HG02678 (cell line): ENCODE results near the gene TRIM40.
"Not testable (repeated sequence)": the region's sequence is repeated elsewhere in the genome, so short reads cannot be mapped to it uniquely, and the experiment has no call there.

Experiments used
- ATAC-seq: cut with Tn5 transposase; IDR thresholded peaks from one replicate; pipeline ENCODE4 v1.9.1; 2021; ENCODE audit warnings: mild to moderate bottlenecking, moderate library complexity; ENCODE audit not compliant: unreplicated experiment

TRIM40 gene

DNA sequence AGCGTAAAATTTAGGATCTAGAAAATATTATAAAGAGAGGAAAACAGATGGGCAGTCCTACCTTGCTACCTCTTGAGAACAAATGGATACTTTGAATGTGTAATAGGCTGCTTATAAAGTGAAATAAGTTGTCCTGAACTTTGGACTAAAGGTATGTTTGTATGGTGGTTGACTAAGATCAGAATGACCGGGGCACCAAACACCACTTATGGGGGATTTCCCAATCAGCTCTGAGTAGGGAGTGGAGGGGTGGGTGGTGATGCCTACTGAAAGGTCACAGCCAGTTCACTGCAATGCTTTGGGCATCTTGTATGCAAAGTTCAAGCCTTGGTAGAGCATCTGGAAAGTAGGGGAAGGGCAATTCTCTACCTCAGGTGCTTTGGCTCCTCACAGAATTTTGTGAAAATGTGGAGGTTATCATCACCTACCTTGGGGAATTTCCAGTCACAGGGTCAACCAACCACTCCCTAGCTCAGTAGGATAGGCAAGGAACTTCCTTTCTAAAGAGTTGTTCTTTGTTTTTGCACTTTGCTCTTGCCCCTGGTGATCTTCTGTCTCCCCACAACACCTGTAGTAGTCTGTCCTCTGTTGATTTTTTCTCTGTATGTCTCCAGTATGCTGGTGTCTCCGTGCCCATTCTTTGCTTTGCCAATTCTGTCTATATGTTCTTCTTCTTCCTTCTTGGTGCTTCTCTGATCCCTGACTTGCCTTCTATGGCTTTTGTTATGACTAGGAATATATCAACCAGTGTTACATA, 22.8 kb upstream of the TRIM40 start, which contains the start of gene TRIM31:
TRIM31 (minus strand) TSS at position 88 of the 757 bp plus-strand sequence. CDS start 285 bp downstream, outside the sequence.
- no peak for ATAC-seq

DNA sequence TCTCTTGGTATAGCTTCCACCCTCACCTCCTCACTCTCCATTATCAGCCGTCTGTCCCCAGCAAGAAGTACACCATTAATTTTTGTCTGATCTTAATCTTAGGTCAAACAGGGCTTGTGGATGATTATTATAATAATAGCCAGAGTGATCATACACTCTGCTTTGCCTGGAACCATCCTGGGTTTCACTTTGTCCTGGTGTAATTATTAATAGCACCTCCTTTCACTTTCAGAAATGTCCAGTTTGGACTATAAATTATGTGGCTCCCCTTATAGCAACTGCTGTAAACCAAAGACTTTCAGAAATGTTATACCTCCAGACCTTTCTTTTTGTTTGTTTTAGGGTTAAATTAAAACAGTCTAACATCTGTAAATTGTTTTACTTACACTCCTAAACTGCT, 22.1 kb upstream of the TRIM40 start:
- no peak for ATAC-seq

DNA sequence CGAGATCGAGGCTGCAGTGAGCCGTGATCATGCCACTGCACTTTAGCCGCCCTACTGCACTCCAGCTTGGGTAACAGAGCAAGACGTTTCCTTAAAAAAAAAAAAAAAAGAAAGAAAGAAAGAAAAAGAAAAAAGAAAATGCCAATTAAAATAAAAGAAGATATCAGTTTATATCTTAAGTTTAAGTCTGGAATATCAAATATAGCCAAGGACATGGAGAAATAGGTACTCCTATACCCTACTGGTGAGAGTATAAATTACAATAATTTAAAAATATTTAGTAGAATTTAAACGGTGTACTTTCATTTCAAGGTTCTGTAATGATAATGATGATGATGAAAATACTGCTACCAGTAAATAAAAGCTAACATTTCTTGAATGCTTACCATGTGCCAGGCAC, 19.2 kb upstream of the TRIM40 start:
- no peak for ATAC-seq

DNA sequence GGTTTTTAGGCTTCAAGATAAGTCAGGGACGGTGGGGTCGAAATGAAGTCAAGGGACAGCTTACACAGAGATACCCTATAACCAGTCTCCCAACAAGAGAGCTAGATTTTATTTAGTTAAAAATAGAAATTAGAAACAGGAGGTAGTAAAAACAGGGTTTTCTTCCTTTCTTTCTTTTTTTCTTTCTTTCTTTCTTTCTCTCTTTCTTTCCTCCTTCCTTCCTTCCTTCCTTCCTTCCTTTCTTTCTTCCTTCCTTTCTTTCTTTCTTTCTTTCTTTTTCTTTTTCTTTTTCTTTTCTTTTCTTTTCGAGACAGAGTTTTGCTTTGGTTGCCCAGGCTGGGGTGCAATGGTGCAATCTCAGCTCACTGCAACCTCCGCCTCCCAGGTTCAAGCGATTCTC, 17.2 kb upstream of the TRIM40 start:
- not testable (repeated sequence) for ATAC-seq

DNA sequence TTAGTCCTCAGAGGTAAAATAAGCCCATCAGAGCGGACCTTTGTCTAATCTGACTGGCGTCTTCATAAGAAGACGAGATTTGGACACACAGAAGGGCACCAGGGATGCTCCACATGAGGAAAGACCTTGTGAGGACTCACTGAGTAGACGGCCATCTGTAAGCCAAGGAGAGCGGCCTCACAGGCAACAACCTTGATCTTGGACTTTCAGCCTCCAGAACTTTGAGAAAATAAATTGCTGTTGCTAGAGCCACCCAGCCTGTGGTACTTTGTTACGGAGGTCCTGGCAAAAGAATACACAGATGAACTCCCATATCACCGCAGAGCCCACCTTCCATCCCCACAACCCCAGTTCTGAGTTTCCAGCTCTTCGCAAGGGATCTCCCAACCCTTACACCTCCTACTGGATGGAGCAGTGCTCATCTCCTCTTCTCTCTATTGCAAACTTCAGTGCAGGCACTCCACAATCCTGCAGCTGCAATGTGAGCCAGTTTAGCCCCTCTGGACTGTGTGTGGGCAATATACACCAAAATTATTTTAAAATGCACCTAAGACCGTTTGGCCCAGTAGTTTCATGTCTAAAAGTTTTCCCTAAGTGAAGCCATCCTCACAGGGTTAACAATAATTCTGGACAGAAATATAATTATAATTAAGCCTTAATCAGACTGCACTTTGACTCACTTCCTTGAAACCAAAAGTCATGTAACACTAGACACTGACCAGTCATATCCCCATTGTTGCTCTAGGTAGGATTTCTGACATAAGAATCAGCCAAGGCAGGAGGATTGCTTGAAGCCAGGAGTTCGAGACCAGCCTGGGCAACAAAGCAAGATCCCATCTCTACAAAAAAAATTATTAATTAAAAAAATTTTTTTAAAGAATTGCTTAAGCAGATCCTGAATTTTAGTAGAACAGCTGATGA, 14.2 kb upstream of the TRIM40 start:
- no peak for ATAC-seq

DNA sequence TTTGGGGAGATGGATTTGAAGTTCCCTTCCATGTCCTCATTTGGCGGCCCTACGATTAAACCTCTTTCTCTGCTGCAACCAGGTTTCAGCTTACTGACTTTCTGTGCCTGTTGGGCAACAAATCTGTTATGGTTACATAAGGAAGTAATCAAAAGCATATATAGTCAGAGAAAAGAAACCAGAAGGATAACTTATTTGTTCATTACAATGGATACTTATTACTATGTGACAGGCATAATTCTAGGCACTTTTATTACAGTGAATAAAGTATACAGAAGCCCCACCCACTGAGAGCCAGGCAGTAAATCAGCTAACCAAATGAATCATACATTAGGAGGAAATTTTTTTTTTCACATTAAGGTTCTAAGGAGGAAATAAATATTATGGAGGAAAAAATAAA, 13.4 kb upstream of the TRIM40 start:
- ATAC-seq: no peak

DNA sequence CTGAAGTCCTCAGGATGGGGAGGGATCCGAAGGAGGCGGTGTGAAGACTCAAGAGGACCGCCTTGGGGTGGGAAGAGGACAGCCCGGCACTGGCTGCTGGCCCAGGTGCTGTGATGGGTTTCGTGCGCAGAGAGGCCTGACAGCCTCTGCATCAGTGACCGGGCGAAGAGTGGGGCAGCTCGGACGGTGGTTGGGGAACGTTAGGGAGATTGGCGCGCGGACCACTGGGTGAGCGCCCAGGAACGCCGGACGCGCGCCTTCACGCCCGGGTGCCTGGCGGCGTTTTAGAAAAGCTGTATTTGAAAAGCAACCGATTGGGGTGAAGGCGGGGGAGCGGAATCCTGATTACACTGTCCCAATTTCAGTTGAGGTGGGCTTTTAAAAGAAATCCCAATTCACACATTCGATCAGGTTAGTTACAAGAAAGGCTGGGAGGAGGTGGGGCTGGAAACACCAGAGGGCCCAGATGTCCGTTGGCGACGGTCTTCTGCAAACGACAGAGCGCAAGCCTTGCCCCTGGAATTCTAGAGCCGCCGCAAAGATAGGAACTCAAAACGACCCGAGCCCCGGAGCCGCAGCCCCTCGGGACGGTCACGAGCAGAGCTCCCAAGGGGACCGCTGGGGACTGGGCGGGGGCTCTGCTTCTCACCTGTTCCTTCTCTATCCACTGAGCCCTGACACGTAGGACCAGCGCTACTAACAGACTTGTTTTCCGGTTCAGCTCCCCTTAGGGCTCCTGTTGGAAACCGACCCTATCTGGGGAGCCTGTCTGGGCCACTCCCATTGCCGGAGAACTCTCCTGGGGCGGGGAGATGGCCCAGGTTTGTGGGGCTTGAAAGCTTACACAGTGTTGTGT, 8.5 kb upstream of the TRIM40 start:
- no peak for ATAC-seq

DNA sequence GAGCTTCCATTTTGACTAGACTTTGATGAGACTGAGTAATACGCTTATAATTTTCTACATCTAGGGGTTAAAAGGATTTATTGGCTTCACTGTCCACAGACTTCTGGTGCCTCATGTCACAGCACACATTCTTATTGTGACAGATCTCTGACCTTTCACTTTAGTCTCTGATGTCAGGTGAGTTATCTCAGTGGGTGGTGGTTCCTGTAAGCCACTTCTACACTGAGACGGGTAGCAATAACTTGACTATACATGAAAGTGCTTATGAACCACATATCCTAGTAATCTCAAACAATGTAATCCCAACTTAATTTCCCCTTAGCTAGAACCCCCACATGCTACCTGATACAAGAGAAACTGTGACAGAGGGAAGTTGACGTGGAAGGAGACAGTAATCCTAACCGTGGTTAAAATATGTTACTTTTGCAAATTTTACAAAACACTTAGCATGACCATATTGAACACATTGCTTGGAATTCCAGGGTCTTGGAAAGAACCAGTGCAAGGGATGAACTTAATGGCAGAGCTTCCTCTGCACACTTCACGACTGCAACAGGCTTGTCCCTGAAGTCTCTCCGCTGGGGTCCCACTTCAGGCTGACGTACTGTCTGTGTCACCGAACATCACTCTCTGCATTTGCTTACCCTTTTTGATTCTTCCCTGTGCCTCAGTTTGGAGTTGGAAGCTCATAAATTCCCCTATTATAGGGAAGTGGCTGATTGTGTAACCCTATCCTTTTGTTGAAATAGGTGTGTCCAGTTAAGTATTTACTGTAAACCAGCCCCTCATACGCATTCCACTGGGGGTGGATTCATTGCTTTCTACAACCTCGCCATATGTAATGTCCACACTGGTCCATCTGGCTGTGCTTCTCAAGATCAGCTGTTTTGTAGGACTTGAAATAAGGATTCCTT, 6.4 kb upstream of the TRIM40 start:
- ATAC-seq: no peak

DNA sequence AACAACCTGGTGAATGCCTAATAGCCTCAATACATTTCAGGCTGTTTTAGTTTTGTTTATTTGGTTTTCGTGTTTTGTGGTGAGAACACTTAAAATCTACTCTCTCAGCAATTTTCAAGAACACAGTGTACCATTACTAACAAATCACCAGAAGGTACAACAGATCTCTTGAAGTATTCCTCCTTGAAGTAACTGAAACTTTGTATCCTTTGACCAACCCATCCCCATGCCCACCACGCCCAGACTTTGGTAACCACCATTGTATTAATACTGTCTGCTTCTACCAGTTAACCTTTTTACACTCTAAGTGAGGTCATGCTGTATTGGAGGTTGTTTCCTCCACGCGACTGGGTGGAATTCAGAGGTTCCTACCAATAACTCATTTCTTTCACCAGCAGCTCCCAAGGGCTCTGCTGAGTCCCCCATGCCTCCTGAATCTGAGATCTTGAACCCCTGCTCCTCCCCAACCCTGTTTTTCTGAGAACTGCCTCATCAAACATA, 5.7 kb upstream of the TRIM40 start:
- ATAC-seq: no peak

DNA sequence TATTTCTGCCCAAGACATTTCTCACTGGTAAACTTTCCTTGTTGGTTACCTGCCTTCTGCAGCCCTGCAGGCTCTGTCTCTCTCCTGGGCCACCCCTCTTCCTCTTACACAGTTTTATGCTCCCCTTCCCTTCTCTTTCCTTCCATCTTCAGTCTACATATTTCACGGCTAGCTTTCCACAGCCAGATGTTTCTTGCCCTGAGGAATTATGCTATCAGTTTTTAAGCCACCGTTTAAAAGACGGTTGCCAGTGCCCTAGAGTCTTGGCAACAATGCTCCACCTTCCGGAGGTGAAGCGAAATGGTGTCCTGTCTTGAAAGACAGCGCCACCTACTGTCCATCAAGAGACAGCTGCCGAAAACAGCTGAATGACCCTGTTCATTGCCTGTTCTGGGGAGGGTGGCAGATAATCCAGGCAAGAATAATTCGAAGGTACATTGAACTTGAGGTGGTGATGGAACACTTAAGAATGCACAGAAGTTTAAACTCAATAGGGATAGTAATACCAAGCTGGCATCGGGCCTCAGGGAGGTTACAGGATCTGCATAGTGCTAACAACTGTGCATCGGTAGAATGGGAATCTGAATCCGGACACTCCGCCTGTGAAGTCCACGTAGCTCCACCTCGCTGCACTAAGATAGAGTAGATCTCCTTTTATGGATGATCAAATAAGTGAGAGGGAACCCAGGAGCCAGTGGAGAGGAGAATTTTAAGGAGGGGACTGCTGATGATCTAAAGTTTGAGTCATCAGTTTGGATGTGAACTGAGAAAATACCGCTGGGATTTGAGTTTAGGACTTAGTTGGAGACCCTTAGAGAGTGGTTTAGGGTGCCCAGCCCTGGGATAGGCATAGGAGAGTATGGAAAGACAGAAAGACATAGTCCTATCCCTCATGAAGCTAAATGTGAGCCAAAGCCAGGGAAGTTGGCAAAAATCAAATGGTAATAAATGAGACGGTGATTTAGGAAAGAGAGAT, 4.8 kb upstream of the TRIM40 start:
- ATAC-seq: peak; percentile 65

DNA sequence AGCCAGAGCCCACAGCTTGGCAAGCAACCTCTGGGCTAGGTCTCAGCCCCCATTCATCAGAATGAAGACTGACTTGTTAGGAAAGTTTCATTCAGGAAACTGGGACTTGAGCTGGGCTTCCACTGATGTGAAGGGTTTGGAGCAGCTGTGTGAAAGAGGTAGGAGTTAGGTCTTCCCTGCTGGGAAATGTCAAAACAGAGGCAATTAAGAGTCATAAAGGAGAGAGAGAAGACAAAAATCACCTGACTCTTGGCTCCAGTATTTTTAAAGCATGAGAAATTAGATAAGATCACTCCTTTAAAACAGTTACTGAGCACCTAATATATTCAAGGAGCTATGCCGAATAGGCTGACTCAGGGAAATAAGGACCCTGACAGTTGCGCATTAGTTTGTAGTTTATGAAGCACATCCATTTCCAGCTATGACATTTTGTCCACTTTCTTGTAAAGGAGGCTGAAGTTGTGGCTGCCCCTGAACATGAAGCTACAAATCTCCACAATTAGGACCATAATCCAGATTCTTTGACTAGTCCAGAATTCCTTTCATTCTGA, 3.9 kb upstream of the TRIM40 start:
- ATAC-seq: no peak

DNA sequence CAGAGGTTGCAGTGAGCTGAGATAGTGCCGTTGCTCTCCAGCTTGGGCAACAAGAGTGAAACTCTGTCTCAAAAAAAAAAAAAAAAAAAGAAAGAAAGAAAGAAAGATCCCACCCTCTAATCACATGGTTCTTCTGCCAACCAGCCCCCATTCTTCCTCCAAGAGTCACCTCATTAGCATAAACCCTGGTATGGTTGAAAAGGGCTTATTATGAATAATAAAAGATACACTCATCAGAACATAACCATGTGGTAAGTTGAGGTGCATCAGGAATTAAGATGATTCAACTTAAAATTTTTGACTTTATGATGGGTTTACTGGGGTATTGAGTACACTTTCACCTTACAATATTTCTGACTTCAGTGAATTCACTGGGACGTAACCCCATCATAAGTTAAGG, 793 bp upstream of the TRIM40 start:
- ATAC-seq: no peak

DNA sequence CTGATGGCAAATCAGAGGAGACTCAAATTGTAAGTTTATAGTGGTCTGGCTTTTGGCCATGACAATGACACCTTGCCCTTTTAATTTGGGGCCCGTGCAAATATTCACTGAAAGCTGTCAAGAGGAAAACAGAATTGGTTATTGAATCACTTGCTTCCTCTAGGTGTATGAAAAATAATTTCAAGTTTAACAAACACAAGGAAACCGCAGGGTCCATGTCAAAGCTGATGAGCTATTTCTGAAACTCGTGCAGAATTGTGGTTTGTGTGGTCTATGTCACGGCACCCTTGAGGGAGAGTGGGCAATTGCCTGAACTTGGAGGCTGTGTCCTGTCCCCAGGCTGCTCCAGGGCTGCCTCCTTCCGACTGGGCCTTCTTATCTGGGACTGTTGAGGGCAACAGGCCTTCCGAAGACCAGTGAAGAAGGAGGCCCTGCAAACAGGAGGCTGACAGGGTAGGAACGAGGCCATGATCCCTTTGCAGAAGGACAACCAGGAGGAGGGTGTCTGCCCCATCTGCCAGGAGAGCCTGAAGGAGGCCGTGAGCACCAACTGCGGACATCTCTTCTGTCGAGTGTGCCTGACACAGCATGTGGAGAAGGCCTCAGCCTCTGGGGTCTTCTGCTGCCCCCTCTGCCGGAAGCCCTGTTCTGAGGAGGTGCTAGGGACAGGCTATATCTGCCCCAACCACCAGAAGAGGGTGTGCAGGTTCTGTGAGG, 788 bp downstream of the TRIM40 start:
- ATAC-seq: no peak

DNA sequence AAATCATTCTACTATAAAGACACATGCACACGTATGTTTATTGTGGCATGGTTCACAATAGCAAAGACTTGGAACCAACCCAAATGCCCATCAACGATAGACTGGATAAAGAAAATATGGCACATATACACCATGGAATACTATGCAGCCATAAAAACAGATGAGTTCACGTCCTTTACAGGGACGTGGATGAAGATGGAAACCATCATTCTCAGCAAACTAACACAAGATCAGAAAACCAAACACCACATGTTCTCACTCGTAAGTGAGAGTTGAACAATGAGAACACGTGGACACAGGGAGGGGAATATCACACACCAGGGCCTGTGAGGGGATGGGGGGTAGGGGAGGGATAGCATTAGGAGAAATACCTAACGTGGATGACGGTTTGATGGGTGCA, 4.3 kb downstream of the TRIM40 start:
- ATAC-seq: not testable (repeated sequence)

DNA sequence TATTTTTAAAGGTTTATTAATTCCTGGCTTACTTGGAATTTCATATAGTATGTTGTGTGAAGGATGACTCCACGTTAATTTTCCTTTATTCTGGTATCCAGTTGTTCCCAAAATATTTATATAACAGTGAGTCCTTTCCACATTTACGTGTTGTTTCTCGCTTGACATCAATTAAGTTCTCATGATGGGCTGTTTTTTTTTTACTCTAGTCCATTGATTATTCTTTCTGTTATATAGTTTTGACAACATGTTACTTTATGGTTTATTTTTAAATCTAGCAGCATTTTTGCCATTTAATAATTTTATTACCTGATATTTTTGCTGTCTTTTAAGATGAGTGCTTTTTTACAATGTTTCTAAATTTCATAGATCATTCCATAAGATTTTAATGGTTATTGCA, 6.7 kb downstream of the TRIM40 start:
- ATAC-seq: no peak

DNA sequence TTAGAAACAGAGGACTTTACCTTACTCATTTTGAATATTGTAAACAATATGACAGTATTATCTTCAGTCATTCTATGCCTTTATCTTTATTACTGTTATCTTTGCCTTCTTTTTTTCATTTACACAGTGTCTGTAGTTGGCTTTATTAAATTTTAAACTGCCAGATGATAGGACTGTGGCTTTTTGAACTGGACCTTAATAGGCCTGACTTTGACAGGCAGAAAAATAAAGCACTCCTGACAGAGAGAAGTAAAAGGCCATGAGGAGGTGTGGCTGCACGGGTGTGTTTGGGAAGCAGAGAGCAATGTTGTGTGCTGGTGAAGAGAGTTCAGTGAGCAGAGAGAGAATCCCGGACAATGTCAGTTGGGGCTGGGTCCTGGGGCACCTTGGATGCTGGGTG, 7.8 kb downstream of the TRIM40 start:
- ATAC-seq: no peak

DNA sequence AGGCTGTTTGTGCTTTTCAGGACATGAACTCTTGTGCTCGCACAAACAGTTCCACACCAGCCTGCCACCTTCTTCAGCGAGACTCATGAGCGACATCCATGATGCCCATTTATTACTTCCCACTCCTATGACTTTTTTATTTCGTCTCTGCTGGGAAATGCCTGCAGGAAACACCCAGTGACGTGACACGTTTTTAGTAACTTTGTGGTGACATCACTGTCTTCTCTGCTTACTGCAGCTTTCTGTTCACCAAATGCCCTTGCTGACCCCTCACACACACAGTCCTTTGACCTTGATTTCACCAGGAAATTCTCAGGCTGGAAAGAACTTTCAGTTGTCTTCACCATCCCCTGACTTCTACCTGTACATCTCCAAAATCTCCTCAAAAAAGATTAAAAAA, 8.9 kb downstream of the TRIM40 start:
- no peak for ATAC-seq

DNA sequence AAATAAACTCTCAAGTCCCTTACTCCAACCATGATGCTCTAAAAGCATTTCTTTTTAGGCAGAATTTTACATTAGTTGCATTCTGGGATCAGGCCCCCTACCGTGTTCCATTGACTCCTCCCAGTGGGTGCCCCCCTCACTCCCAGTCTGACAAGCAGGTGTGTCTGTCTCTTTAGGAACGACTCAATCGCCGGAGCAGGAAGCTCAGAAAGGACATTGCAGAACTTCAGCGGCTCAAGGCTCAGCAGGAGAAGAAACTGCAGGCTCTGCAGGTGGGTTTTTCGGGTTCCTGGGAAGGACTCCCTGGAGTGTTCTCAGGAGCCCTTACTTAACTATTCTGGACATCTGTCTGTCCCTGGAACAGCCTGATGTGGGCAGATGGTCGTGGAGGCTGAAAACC, 9.9 kb downstream of the TRIM40 start:
- ATAC-seq: no peak
